A549 (cell line): ENCODE measurements around the gene A4GALT. TPM values are rescaled to one million over a fixed set of nuclear protein-coding genes. Genes with fewer than 3 reads are reported as not detected.
"Not testable (repeated sequence)": the region's sequence is repeated elsewhere in the genome, so short reads cannot be mapped to it uniquely, and the experiment has no call there.

Experiments used
- ATAC-seq, 2 experiments: fragments of 200-7000 bp in 1 of 2; fragments of >200 bp in 1 of 2; cut with Nextera tagmentation in 1 of 2; cut with Tn5 transposase in 1 of 2; 3 replicates each; pipeline versions ENCODE4 v1.8.0 to v1.9.1; 2018 to 2020; ENCODE audit warnings: mild to moderate bottlenecking in 1 of 2, moderate library complexity in 1 of 2
- CTCF ChIA-PET: fragments of 300-600 bp; sonication (Branson Sonifier 250); formaldehyde crosslinking; extraction: SDS; loops from one replicate; lab custom pipeline; 2021; ENCODE audit warnings: antibody characterized with exemption, inconsistent platforms; lab: Yijun Ruan, JAX
- POLR2A ChIA-PET: fragments of 350-600 bp; formaldehyde crosslinking; extraction: SDS; loops from one replicate; lab custom pipeline; 2021; ENCODE audit warnings: antibody characterized with exemption, inconsistent platforms; lab: Yijun Ruan, JAX
- DNase-seq, 2 experiments: peaks; one replicate each; pipeline versions ENCODE4 v3.0.0 to v3.0.0-alpha.2; 2011 to 2016; ENCODE audit warnings: low read depth in 1 of 2, low spot score in 1 of 2
- FAIRE-seq: peaks from 2 replicates; lab custom pipeline; 2011; peaks lifted over from hg19 to GRCh38; lab: Jason Lieb, UNC
- H3K27ac ChIP-seq, 2 experiments: fragments of >200 bp; sonication (Bioruptor Twin); formaldehyde crosslinking; 3 replicates each; pipeline ENCODE4 v1.5.1; 2016 to 2017
- H3K4me1 ChIP-seq: fragments of >200 bp; sonication (Bioruptor Twin); formaldehyde crosslinking; 3 replicates; pipeline ENCODE4 v1.6.1; 2016
- H3K4me2 ChIP-seq: fragments of >200 bp; sonication (Bioruptor Twin); formaldehyde crosslinking; 3 replicates; pipeline ENCODE4 v1.6.1; 2016
- H3K4me3 ChIP-seq: fragments of >200 bp; sonication (Bioruptor Twin); formaldehyde crosslinking; 3 replicates; pipeline ENCODE4 v1.5.1; 2016
- H3K9me3 ChIP-seq: fragments of >200 bp; sonication (Bioruptor Twin); formaldehyde crosslinking; 3 replicates; pipeline ENCODE4 v1.6.1; 2016
- CBX8 ChIP-seq: fragments of 200-600 bp; sonication (generic); IDR thresholded peaks from 2 replicates; pipeline ENCODE4 v1.6.1; 2016
- CHD4 ChIP-seq: fragments of 200-600 bp; sonication (generic); IDR thresholded peaks from 2 replicates; pipeline ENCODE4 v1.6.1; 2016; ENCODE audit warnings: antibody characterized with exemption, mild to moderate bottlenecking, borderline replicate concordance
- EHF ChIP-seq: fragments of 250-450 bp; sonication (Bioruptor Pico); IDR thresholded peaks from 2 replicates; pipeline ENCODE4 v1.5.0; 2020; ENCODE audit warnings: mild to moderate bottlenecking
- EHMT2 ChIP-seq: fragments of 200-600 bp; sonication (generic); IDR thresholded peaks from 2 replicates; pipeline ENCODE4 v1.6.1; 2016; ENCODE audit warnings: antibody characterized with exemption, low read depth, mild to moderate bottlenecking, moderate library complexity
- ELK1 ChIP-seq: fragments of 150-350 bp; IDR thresholded peaks from 2 replicates; pipeline ENCODE4 v1.6.1; 2014; ENCODE audit warnings: low read depth, mild to moderate bottlenecking, low read length
- ESRRA ChIP-seq: fragments of 150-350 bp; IDR thresholded peaks from 2 replicates; pipeline ENCODE4 v1.6.1; 2014; ENCODE audit warnings: mild to moderate bottlenecking, low read length, borderline replicate concordance
- FOXS1 ChIP-seq: fragments of 250-450 bp; sonication (Bioruptor Pico); IDR thresholded peaks from 2 replicates; pipeline ENCODE4 v1.5.0; 2020; ENCODE audit warnings: mild to moderate bottlenecking, moderate library complexity
- GATA3 ChIP-seq: IDR thresholded peaks from 2 replicates; pipeline ENCODE4 v1.6.1; 2012; ENCODE audit warnings: borderline replicate concordance
- HDAC2 ChIP-seq: fragments of 200-600 bp; sonication (generic); IDR thresholded peaks from 2 replicates; pipeline ENCODE4 v1.6.1; 2016
- HOXA7 ChIP-seq: fragments of 250-450 bp; sonication (Bioruptor Pico); IDR thresholded peaks from 2 replicates; pipeline ENCODE4 v1.5.0; 2020; ENCODE audit warnings: mild to moderate bottlenecking, moderate library complexity
- HOXB5 ChIP-seq: fragments of 250-450 bp; sonication (Bioruptor Pico); IDR thresholded peaks from 2 replicates; pipeline ENCODE4 v1.5.0; 2020; ENCODE audit warnings: mild to moderate bottlenecking, moderate library complexity
- JUNB ChIP-seq: fragments of >200 bp; sonication (Bioruptor Twin); formaldehyde crosslinking; IDR thresholded peaks from 2 replicates; pipeline ENCODE4 v1.6.1; 2016
- MAFK ChIP-seq: fragments of 450-650 bp; IDR thresholded peaks from 2 replicates; pipeline ENCODE4 v1.6.1; 2014; ENCODE audit not compliant: partially characterized antibody
- NFE2L2 ChIP-seq: fragments of 150-350 bp; conservative IDR thresholded peaks from 2 replicates; pipeline ENCODE4 v1.6.1; 2014; ENCODE audit warnings: low read length
- NPAS2 ChIP-seq: fragments of 250-450 bp; sonication (Bioruptor Pico); IDR thresholded peaks from 2 replicates; pipeline ENCODE4 v1.8.0; 2022; ENCODE audit warnings: mild to moderate bottlenecking, moderate library complexity, borderline replicate concordance
- RCOR1 ChIP-seq: fragments of 150-350 bp; IDR thresholded peaks from 2 replicates; pipeline ENCODE4 v1.6.1; 2014; ENCODE audit warnings: antibody characterized with exemption, low read length, low read depth
- REST ChIP-seq: fragments of 200-600 bp; sonication (generic); IDR thresholded peaks from 2 replicates; pipeline ENCODE4 v1.6.1; 2016; ENCODE audit warnings: antibody characterized with exemption, mild to moderate bottlenecking, moderate library complexity
- SMC3 ChIP-seq: fragments of >200 bp; sonication (Bioruptor Twin); formaldehyde crosslinking; IDR thresholded peaks from 3 replicates; pipeline ENCODE4 v1.6.1; 2018; ENCODE audit warnings: inconsistent platforms
- TFCP2L1 ChIP-seq: fragments of 250-450 bp; sonication (Bioruptor Pico); IDR thresholded peaks from 2 replicates; pipeline ENCODE4 v1.5.0; 2021; ENCODE audit warnings: mild to moderate bottlenecking
- ZFP36 ChIP-seq: fragments of 450-650 bp; IDR thresholded peaks from 2 replicates; pipeline ENCODE4 v1.6.1; 2014; ENCODE audit warnings: borderline replicate concordance; ENCODE audit not compliant: partially characterized antibody
- ZNF302 ChIP-seq: fragments of 250-450 bp; sonication (Bioruptor Pico); IDR thresholded peaks from 2 replicates; pipeline ENCODE4 v1.9.0; 2021; ENCODE audit warnings: inconsistent platforms, mild to moderate bottlenecking, moderate library complexity
- WGBS: methylation state at CpG from one replicate; pipeline ENCODE4 v1.1.6; 2017; ENCODE audit errors: missing lambda C conversion rate; 5-methylcytosine and 5-hydroxymethylcytosine counted together
- polyA plus RNA-seq, 4 experiments: library from polyadenylated mRNA; depleted of rRNA in 3 of 4; stranded (reverse); fragments of >200 nt; fragmentation: RNase III in 1 of 4; extraction: RNeasy Plus Mini Kit Qiagen cat#74134 plus additional on column Dnase treatment in 1 of 4; gene quantifications; 2 replicates in 3 of 4; 3 replicates in 1 of 4; pipeline ENCODE4 v1.2.3, GENCODE V29; 2011 to 2017
- TF ChIP-seq, protein P1 (sequence below): fragments of 450-650 bp; IDR thresholded peaks from 2 replicates; pipeline ENCODE4 v1.6.1; 2014; ENCODE audit warnings: antibody characterized with exemption

The A4GALT gene
- polyA plus RNA-seq, 2 of the 4 experiments (the other 2 are of a cell fraction), result 5.1 to 7.8 TPM

DNA sequence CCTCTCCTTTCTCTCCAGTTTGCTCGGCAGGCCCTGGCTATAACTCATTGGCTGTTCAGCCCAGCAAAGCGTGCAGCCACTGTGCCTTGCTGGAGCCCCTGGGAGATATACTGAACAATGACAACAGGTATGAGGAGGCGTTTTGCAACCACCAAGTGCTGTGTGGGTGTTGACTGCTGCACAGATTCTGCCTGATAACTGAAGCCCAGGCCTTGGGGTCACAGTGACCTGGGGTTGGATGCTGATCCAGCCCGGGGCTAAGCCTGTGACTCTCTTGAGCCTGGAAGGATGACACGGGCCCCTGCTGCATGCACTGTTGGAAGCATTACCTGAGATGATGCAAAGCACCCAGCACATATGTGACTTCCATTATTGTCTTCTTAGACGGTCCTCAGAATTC is 13.7 kb upstream of the A4GALT start:
- Histone ChIP-seq H3K4me1 (no peaks in the 10 kb centered on the region), H3K4me3 (no peak overlapping the region), H3K9me3 (no peaks in the 10 kb centered on the region), H3K4me2 (no peak overlapping the region), H3K27ac (no peak overlapping the region)
- WGBS, result 68% methylated on average over 4 of the region's 6 CpGs
- TF ChIP-seq SMC3 (no peak), JUNB (no peak), REST (no peak), ZNF302 (no peak), EHF (CRISPR knock-in tag) (no peak), RCOR1 (no peak), HOXA7 (CRISPR knock-in tag) (no peak)
- TF ChIP-seq, protein P1, sequence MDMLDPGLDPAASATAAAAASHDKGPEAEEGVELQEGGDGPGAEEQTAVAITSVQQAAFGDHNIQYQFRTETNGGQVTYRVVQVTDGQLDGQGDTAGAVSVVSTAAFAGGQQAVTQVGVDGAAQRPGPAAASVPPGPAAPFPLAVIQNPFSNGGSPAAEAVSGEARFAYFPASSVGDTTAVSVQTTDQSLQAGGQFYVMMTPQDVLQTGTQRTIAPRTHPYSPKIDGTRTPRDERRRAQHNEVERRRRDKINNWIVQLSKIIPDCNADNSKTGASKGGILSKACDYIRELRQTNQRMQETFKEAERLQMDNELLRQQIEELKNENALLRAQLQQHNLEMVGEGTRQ, result no peak
- CTCF ChIA-PET, result interaction anchor here (0.7 kb wide), 1 partner anchor 356 kb away, joined by 3 read pairs; no protein-coding TSS in a partner anchor
- DNase-seq (no peak), ATAC-seq (no peak), FAIRE-seq (no peak)
- POLR2A ChIA-PET, result no interaction called here

DNA sequence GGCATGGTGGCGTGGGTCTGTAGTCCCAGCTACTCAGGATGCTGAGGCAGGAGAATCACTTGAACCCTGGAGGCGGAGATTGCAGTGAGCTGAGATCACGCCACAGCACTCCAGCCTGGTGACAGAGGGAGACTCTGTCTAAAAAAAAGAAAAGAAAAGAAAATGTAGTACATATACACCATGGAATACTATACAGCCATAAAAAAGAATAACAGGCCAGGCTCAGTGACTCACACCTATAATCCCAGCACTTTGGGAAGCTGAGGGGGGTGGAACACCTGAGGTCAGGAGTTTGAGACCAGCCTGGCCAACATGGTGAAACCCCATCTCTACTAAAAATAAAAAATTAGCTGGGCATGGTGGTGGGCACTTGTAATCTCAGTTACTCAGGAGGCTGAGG is 12.7 kb upstream of the A4GALT start:
- H3K27ac ChIP-seq, H3K4me3 ChIP-seq, FAIRE-seq, H3K9me3 ChIP-seq, H3K4me2 ChIP-seq, DNase-seq, ATAC-seq, POLR2A ChIA-PET, H3K4me1 ChIP-seq, CTCF ChIA-PET: not testable (repeated sequence)
- WGBS, result 81% methylated on average over 3 of the region's 3 CpGs

GRCh38 chr22:42732081-42732480 is 11.4 kb upstream of the A4GALT start:
- DNase-seq (no peak), ATAC-seq (no peak), FAIRE-seq (no peak)
- Histone ChIP-seq H3K4me3 (no peak overlapping the region), H3K4me2 (no peak overlapping the region), H3K4me1 (peaks cover 5% of the 10 kb centered on the region; the same call in 1 of the 3 replicates), H3K9me3 (no peaks in the 10 kb centered on the region), H3K27ac (no peak overlapping the region)
- CTCF ChIA-PET, result interaction anchor here (1.6 kb wide), 1 partner anchor 31 kb away, joined by 6 read pairs; no protein-coding TSS in a partner anchor
- TF ChIP-seq ESRRA (no peak), ZFP36 (no peak), JUNB (no peak), GATA3 (no peak), MAFK (no peak), CHD4 (no peak), EHMT2 (no peak), CBX8 (no peak)
- POLR2A ChIA-PET, result interaction anchor here (0.6 kb wide), 1 partner anchor 24 kb away, joined by 3 read pairs; no protein-coding TSS in a partner anchor
- 72% methylated on average over 5 of the region's 6 CpGs for WGBS

GRCh38 chr22:42726811-42727210 is 6.1 kb upstream of the A4GALT start:
- Histone ChIP-seq H3K4me1 (peaks cover 6% of the 10 kb centered on the region; the same call in 1 of the 3 replicates), H3K9me3 (no peaks in the 10 kb centered on the region), H3K4me2 (no peak overlapping the region), H3K27ac (peak overlapping the region in 1 of 2 experiments; percentile 24; a peak in 1 of 6 replicates), H3K4me3 (no peak overlapping the region)
- ChIA-PET POLR2A (interaction anchor here (0.6 kb wide), 1 partner anchor 31 kb away, joined by 3 read pairs; no protein-coding TSS in a partner anchor), CTCF (interaction anchor here (0.6 to 0.7 kb wide), 4 partner anchors 9 to 104 kb away, joined by 3 to 7 read pairs (median 4); no protein-coding TSS in a partner anchor)
- ATAC-seq, result no peak
- FAIRE-seq, result no peak
- DNase-seq, result no peak
- 81% methylated on average over 6 of the region's 6 CpGs for WGBS
- TF ChIP-seq ELK1 (no peak), TFCP2L1 (CRISPR knock-in tag) (no peak), RCOR1 (no peak), REST (no peak), NFE2L2 (no peak), NPAS2 (CRISPR knock-in tag) (no peak), HDAC2 (no peak), ESRRA (no peak), FOXS1 (CRISPR knock-in tag) (no peak), ZNF302 (no peak), HOXB5 (CRISPR knock-in tag) (no peak)
